ENCODE measurements around the gene RUBCNL.

Gene RUBCNL

GRCh38 chr13:46307554-46307953, 79.5 kb downstream of the RUBCNL start:
- DNase-seq (ENCODE audit: low spot score) = no peak
- TF ChIP-seq CTCF (conservative IDR thresholded peaks at IDR 0.05; ENCODE audit: low read depth) = no peak
- ChIA-PET CTCF (no interaction called here), POLR2A (ENCODE audit: low non-redundant PET) (no interaction called here)
- H3K27ac ChIP-seq = no peak overlapping the region

GRCh38 chr13:46304546-46304945, 82.5 kb downstream of the RUBCNL start:
- no peak for TF ChIP-seq CTCF (conservative IDR thresholded peaks at IDR 0.05; ENCODE audit: low read depth)
- POLR2A ChIA-PET (ENCODE audit: low non-redundant PET) = no interaction called here
- CTCF ChIA-PET = no interaction called here
- no peak overlapping the region for H3K27ac ChIP-seq
- DNase-seq (ENCODE audit: low spot score) = no peak

- ChIA-PET CTCF (interaction anchor here (0.6 kb wide), 1 partner anchor 497 kb away, joined by 6 read pairs; no protein-coding TSS in a partner anchor), POLR2A (ENCODE audit: low non-redundant PET) (no interaction called here)
- DNase-seq (ENCODE audit: low spot score) = no peak
- TF ChIP-seq CTCF (conservative IDR thresholded peaks at IDR 0.05; ENCODE audit: low read depth) = no peak
- H3K27ac ChIP-seq = no peak overlapping the region
These were observed 83.2 kb downstream of the RUBCNL start for GRCh38 chr13:46303742-46304385.

GRCh38 chr13:46297361-46297811, 89.7 kb downstream of the RUBCNL start:
- CTCF ChIA-PET = interaction anchor here (0.6 to 0.7 kb wide), 2 partner anchors 12 to 119 kb away, joined by 3 read pairs; no protein-coding TSS in a partner anchor
- H3K27ac ChIP-seq = no peak overlapping the region
- no peak for DNase-seq (ENCODE audit: low spot score)

GRCh38 chr13:46296921-46297320, 90.1 kb downstream of the RUBCNL start:
- H3K27ac ChIP-seq = peak overlapping the region; percentile 82
- DNase-seq (ENCODE audit: low spot score) = no peak
- ChIA-PET POLR2A (ENCODE audit: low non-redundant PET) (no interaction called here), CTCF (interaction anchor here (0.7 kb wide), 1 partner anchor 12 kb away, joined by 3 read pairs; no protein-coding TSS in a partner anchor)
- no peak for TF ChIP-seq CTCF (conservative IDR thresholded peaks at IDR 0.05; ENCODE audit: low read depth)

More at GRCh38 chr13:46297361-46297811, 89.7 kb downstream of the RUBCNL start:
- POLR2A ChIA-PET (ENCODE audit: low non-redundant PET) = no interaction called here
- TF ChIP-seq CTCF (conservative IDR thresholded peaks at IDR 0.05; ENCODE audit: low read depth) = no peak

GRCh38 chr13:46296115-46296822, 90.8 kb downstream of the RUBCNL start:
- ChIA-PET CTCF (interaction anchor here (0.6 to 0.7 kb wide), 2 partner anchors 24 to 624 kb away, joined by 3 read pairs; no protein-coding TSS in a partner anchor), POLR2A (ENCODE audit: low non-redundant PET) (no interaction called here)
- TF ChIP-seq CTCF (conservative IDR thresholded peaks at IDR 0.05; ENCODE audit: low read depth) = no peak
- DNase-seq (ENCODE audit: low spot score) = peak; percentile 22
- H3K27ac ChIP-seq = peak overlapping the region; percentile 82
